ENCODE data around the gene PISD. TPM values are rescaled to one million over a fixed set of nuclear protein-coding genes. Genes with fewer than 3 reads are reported as not detected.

The PISD gene
- total RNA-seq, 2 donors from 2014 or later: 14.8 to 27.3 TPM

GRCh38 chr22:31615491-31615860, 46.5 kb downstream of the PISD start:
- TF ChIP-seq CTCF (IDR thresholded peaks at IDR 0.05): no peak
- Histone ChIP-seq H3K4me3 (no peak overlapping the region), H3K27me3 (no peaks in the 10 kb centered on the region), H3K4me1 (peaks cover 0 to 18% of the 10 kb centered on the region in 2 donors), H3K27ac (no peak overlapping the region), H3K36me3 (peaks cover 28% of the 10 kb centered on the region), H3K9me3 (no peaks in the 10 kb centered on the region)
- DNase-seq (ENCODE audit: low spot score): no peak

GRCh38 chr22:31614781-31615490, 47.1 kb downstream of the PISD start:
- TF ChIP-seq CTCF (IDR thresholded peaks at IDR 0.05): no peak
- H3K4me1 ChIP-seq: peaks cover 0 to 18% of the 10 kb centered on the region in 2 donors
- DNase-seq (ENCODE audit: low spot score): no peak
- no peaks in the 10 kb centered on the region for H3K27me3 ChIP-seq
- no peaks in the 10 kb centered on the region for H3K9me3 ChIP-seq
- no peak overlapping the region for H3K4me3 ChIP-seq
- peaks cover 23% of the 10 kb centered on the region for H3K36me3 ChIP-seq
- no peak overlapping the region for H3K27ac ChIP-seq

GRCh38 chr22:31613904-31614296, 48.1 kb downstream of the PISD start:
- Histone ChIP-seq H3K4me3 (no peak overlapping the region), H3K9me3 (no peaks in the 10 kb centered on the region), H3K36me3 (peaks cover 13% of the 10 kb centered on the region), H3K4me1 (peaks cover 0 to 18% of the 10 kb centered on the region in 2 donors), H3K27ac (no peak overlapping the region), H3K27me3 (no peaks in the 10 kb centered on the region)
- no peak for TF ChIP-seq CTCF (IDR thresholded peaks at IDR 0.05)
- DNase-seq (ENCODE audit: low spot score): no peak

- TF ChIP-seq CTCF (IDR thresholded peaks at IDR 0.05): no peak
- no peaks in the 10 kb centered on the region for H3K9me3 ChIP-seq
- DNase-seq (ENCODE audit: low spot score): no peak
- H3K4me1 ChIP-seq: peaks cover 0 to 18% of the 10 kb centered on the region in 2 donors
- H3K36me3 ChIP-seq: peaks cover 9% of the 10 kb centered on the region
- no peak overlapping the region for H3K4me3 ChIP-seq
- H3K27ac ChIP-seq: no peak overlapping the region
- H3K27me3 ChIP-seq: no peaks in the 10 kb centered on the region
These were observed 48.6 kb downstream of the PISD start for GRCh38 chr22:31613286-31613903.

GRCh38 chr22:31612891-31613285, 49.1 kb downstream of the PISD start:
- H3K4me1 ChIP-seq: peaks cover 0 to 18% of the 10 kb centered on the region in 2 donors
- no peaks in the 10 kb centered on the region for H3K27me3 ChIP-seq
- no peak overlapping the region for H3K27ac ChIP-seq
- H3K4me3 ChIP-seq: no peak overlapping the region
- TF ChIP-seq CTCF (IDR thresholded peaks at IDR 0.05): no peak
- no peak for DNase-seq (ENCODE audit: low spot score)
- no peaks in the 10 kb centered on the region for H3K9me3 ChIP-seq
- peaks cover 4% of the 10 kb centered on the region for H3K36me3 ChIP-seq
